Right lobe of liver (tissue), 4 donors: Measurements from ENCODE around the gene NHLRC4.

Source experiments
- POLR2A ChIP-seq: fragments of 450-650 bp; IDR thresholded peaks from one replicate; pipeline ENCODE4 v1.6.1; 2017; ENCODE audit warnings: antibody characterized with exemption, mild to moderate bottlenecking
- TF ChIP-seq, protein P1 (sequence below), 4 donors: fragments of 200-600 bp in 3 of 4; fragments of 450-650 bp in 1 of 4; IDR thresholded peaks; one replicate each; pipeline versions ENCODE4 v1.5.1 to v1.8.0; 2016 to 2022; ENCODE audit warnings: antibody characterized with exemption in 4 of 4, mild to moderate bottlenecking in 2 of 4
- donor health status: DM: no; HTN: no; CAD: no.
- donor health status: DM: no; HTN: no; CAD: no.
- donor health status: DM: no; HTN: yes; CAD: no.

DNA sequence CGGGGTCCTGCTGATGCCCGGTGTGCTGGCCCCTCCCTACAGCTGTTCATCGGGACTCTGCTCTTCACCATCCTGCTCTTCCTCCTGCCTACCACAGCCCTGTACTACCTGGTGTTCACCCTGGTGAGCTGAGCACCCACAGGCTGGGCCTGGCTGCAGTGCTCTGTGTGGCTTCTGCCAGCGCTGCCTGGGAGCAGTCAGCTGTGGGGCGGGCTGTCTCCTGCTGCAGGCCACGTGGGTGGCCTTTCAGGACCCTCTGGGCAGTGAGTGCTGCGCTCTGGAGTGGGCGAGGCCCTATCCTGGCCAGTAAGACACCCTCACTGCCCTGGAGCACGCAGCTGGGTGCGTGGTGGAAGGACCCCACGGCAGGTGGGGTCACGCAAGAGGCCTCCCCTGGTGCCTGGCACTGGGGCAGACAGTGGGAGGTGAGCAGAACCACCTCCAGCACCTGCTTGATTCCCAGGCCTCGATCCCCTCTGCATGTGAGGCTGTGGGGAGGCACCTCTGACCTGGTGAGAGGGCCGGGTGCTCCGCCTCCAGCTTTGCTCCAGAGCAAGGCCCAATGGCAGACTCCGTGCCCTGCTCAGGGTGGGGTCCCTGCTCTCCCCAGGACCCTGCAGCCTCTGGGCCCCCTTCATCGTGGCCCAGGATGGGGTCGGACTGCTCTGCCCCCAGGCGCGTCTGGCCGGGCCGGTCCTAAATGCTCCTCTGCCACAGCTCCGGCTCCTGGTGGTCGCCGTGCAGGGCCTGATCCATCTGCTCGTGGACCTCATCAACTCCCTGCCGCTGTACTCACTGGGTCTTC is 13.5 kb downstream of the NHLRC4 start:
- TF ChIP-seq, protein P1, sequence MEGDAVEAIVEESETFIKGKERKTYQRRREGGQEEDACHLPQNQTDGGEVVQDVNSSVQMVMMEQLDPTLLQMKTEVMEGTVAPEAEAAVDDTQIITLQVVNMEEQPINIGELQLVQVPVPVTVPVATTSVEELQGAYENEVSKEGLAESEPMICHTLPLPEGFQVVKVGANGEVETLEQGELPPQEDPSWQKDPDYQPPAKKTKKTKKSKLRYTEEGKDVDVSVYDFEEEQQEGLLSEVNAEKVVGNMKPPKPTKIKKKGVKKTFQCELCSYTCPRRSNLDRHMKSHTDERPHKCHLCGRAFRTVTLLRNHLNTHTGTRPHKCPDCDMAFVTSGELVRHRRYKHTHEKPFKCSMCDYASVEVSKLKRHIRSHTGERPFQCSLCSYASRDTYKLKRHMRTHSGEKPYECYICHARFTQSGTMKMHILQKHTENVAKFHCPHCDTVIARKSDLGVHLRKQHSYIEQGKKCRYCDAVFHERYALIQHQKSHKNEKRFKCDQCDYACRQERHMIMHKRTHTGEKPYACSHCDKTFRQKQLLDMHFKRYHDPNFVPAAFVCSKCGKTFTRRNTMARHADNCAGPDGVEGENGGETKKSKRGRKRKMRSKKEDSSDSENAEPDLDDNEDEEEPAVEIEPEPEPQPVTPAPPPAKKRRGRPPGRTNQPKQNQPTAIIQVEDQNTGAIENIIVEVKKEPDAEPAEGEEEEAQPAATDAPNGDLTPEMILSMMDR (IDR thresholded peaks at IDR 0.05): no peak
- TF ChIP-seq POLR2A: no peak
